ENCODE results near the gene ITGB1. TPM values are rescaled to one million over a fixed set of nuclear protein-coding genes. Genes with fewer than 3 reads are reported as not detected.
"Not testable (repeated sequence)": the region's sequence is repeated elsewhere in the genome, so short reads cannot be mapped to it uniquely, and the experiment has no call there.

Gene ITGB1
- total RNA-seq, 1 donor from 2014 or later = 517 TPM

GRCh38 chr10:32995751-32996150 lies 37.7 kb upstream of the ITGB1 start:
- Histone ChIP-seq H3K4me3 (no peak overlapping the region), H3K27me3 (no peaks in the 10 kb centered on the region), H3K27ac (no peak overlapping the region), H3K4me1 (peaks cover 7% of the 10 kb centered on the region), H3K9me3 (no peaks in the 10 kb centered on the region), H3K36me3 (no peaks in the 10 kb centered on the region)
- TF ChIP-seq CTCF (IDR thresholded peaks at IDR 0.05) = no peak
- intact Hi-C loops (cut with DNase I) = no loop called here
- ATAC-seq (no peak), DNase-seq (no peak)

GRCh38 chr10:32995066-32995622 lies 37.1 kb upstream of the ITGB1 start:
- H3K27ac ChIP-seq = no peak overlapping the region
- H3K27me3 ChIP-seq = no peaks in the 10 kb centered on the region
- intact Hi-C loops (cut with DNase I) = no loop called here
- ATAC-seq (no peak), DNase-seq (no peak)
- peaks cover 7% of the 10 kb centered on the region for H3K4me1 ChIP-seq
- TF ChIP-seq CTCF (IDR thresholded peaks at IDR 0.05) = no peak
- H3K9me3 ChIP-seq = no peaks in the 10 kb centered on the region
- no peaks in the 10 kb centered on the region for H3K36me3 ChIP-seq
- H3K4me3 ChIP-seq = no peak overlapping the region

DNA sequence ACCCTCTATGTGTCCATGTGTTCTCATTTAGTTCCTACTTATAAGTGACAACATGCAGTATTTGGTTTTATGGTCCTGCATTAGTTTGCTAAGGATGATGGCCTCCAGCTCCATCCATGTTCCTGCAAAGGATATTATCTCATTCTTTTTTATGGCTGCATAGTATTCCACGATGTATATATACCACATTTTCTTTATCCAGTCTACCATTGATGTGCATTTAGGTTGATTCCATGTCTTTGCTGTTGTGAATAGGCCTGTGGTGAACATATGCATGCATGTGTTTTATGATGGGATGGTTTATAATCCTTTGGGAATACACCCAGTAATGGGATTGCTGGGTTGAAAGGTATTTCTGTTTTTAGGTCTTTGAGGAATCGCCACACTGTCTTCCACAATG lies 36.6 kb upstream of the ITGB1 start:
- H3K4me3 ChIP-seq; H3K27ac ChIP-seq; ATAC-seq; H3K36me3 ChIP-seq; intact Hi-C loops (cut with DNase I); H3K9me3 ChIP-seq; H3K4me1 ChIP-seq; H3K27me3 ChIP-seq; DNase-seq: not testable (repeated sequence)

DNA sequence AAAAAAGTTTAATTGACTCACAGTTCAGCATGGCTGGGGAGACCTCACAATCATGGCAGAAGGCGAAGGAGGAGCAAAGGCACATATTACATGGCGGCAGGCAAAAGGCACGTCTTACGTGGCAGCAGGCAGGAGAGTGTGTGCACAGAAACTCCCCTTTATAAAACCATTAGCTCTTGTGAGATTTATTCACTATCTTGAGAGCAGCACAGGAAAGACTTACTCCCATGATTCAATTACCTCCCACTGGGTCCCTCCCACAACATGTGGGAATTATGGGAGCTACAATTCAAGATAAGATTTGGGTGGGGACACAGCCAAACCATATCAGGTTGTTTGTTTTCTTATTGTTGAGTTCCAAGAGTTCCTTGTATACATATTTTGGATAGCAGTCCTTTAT lies 34.3 kb upstream of the ITGB1 start:
- H3K4me1 ChIP-seq; ATAC-seq; DNase-seq; H3K9me3 ChIP-seq; H3K4me3 ChIP-seq; H3K36me3 ChIP-seq; intact Hi-C loops (cut with DNase I); H3K27ac ChIP-seq; H3K27me3 ChIP-seq: not testable (repeated sequence)

DNA sequence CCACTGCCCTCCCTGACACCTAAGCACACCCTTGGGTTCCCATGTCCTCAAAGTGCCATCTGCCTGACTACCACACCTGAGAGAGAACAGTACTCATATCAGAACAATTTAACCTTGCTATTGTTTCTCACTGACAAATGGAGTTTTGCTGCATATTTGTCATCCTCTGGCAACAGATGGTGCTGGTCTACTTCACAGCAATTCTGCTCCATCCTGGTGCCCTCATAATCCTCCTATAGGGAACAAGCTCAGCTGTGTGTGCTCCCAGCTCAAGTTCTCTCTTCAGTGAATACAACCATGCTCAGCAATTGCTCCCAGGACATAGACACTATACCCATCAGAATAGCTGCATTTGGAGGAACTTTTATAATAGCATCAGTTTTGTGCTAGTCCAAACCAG lies 32.8 kb upstream of the ITGB1 start:
- H3K27me3 ChIP-seq = no peaks in the 10 kb centered on the region
- no peaks in the 10 kb centered on the region for H3K9me3 ChIP-seq
- H3K27ac ChIP-seq = no peak overlapping the region
- H3K4me3 ChIP-seq = no peak overlapping the region
- no peaks in the 10 kb centered on the region for H3K36me3 ChIP-seq
- ATAC-seq = no peak
- intact Hi-C loops (cut with DNase I) = no loop called here
- no peak for DNase-seq
- TF ChIP-seq CTCF (IDR thresholded peaks at IDR 0.05) = no peak
- peaks cover 8% of the 10 kb centered on the region for H3K4me1 ChIP-seq

GRCh38 chr10:32988604-32989003 lies 30.6 kb upstream of the ITGB1 start:
- Histone ChIP-seq H3K36me3 (no peaks in the 10 kb centered on the region), H3K27ac (no peak overlapping the region), H3K4me1 (peaks cover 10% of the 10 kb centered on the region), H3K4me3 (no peak overlapping the region), H3K27me3 (no peaks in the 10 kb centered on the region), H3K9me3 (no peaks in the 10 kb centered on the region)
- DNase-seq = no peak
- intact Hi-C loops (cut with DNase I) = no loop called here
- no peak for TF ChIP-seq CTCF (IDR thresholded peaks at IDR 0.05)
- no peak for ATAC-seq

DNA sequence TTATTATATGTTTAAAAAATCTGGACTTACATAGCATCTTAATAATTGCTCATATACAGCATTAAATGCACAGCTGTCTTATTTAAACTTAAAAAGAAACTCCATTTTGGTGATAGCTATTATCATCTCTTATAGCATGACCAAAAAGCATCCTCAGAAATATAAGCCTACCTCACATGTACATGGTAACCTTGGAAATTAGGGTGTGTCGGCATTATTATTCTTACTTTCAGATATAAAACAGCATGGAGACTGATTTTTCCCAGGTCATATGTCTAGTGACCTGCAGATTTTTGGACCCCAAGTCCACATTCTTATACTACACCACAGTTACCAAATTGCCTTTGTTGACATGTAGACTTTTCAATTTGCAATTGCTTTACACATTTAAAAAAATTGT lies 29.1 kb upstream of the ITGB1 start:
- DNase-seq = no peak

More for the DNA sequence above, 29.1 kb upstream of the ITGB1 start:
- intact Hi-C loops (cut with DNase I) = no loop called here
- H3K4me1 ChIP-seq = peaks cover 15% of the 10 kb centered on the region
- ATAC-seq = no peak
- H3K36me3 ChIP-seq = no peaks in the 10 kb centered on the region
- H3K4me3 ChIP-seq = no peak overlapping the region
- TF ChIP-seq CTCF (IDR thresholded peaks at IDR 0.05) = no peak
- H3K27me3 ChIP-seq = no peaks in the 10 kb centered on the region
- no peaks in the 10 kb centered on the region for H3K9me3 ChIP-seq
- no peak overlapping the region for H3K27ac ChIP-seq
